ENCODE results near the gene CAPZB. TPM values are rescaled to one million over a fixed set of nuclear protein-coding genes. Genes with fewer than 3 reads are reported as not detected.

The CAPZB gene
- total RNA-seq, 1 donor from 2014 or later, result 102 TPM

DNA sequence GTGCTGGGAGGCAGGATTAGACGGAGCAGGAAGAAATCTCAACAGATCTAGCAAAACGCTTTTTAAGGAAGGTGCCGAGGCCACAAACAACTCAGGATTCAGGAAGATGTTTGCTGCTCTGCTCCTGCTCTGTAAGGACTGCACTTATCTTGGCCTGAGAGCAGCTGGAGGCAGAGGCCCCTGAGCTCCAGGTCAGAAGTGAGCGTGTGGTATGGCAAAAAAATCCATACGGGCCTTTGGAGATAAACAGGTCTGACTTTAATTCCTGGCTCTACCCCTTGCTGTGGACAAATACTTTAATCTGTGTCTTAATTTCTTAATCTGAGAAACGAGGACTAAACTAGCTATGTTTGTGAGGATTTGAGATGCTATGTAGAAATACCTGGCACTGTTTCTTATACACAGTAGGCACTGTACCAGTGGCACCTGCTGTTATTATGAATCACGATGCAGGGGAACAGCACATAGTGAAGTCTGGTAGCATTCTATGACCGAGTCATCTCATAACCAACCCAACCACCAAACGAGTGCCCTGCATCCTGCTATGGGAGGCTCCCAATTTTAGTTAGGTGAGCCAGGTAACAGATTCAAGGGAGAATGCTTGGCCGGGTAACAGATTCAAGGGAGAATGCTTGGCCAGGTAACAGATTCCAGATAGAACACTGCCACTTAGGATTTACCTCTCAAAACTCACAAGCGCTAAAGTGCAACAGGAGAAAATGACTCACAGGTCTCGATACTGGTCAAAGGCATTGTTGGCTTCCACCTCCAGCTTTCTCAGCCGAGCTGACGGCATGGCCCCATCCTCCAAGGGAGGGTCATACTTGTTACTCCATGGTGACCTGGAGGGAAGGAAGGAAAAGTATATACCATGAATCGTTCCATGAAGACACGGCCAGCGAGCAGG lies 107.3 kb downstream of the CAPZB start:
- Histone ChIP-seq H3K36me3 (peaks cover 58 to 73% of the 10 kb centered on the region in 2 donors), H3K4me3 (no peak overlapping the region), H3K27me3 (no peaks in the 10 kb centered on the region), H3K9me3 (no peaks in the 10 kb centered on the region), H3K27ac (no peak overlapping the region), H3K4me1 (no peaks in the 10 kb centered on the region)
- intact Hi-C loops (cut with DNase I), result no loop called here
- DNase-seq (ENCODE audit: low spot score in 2 of 2), result no peak
- TF ChIP-seq, protein P1, sequence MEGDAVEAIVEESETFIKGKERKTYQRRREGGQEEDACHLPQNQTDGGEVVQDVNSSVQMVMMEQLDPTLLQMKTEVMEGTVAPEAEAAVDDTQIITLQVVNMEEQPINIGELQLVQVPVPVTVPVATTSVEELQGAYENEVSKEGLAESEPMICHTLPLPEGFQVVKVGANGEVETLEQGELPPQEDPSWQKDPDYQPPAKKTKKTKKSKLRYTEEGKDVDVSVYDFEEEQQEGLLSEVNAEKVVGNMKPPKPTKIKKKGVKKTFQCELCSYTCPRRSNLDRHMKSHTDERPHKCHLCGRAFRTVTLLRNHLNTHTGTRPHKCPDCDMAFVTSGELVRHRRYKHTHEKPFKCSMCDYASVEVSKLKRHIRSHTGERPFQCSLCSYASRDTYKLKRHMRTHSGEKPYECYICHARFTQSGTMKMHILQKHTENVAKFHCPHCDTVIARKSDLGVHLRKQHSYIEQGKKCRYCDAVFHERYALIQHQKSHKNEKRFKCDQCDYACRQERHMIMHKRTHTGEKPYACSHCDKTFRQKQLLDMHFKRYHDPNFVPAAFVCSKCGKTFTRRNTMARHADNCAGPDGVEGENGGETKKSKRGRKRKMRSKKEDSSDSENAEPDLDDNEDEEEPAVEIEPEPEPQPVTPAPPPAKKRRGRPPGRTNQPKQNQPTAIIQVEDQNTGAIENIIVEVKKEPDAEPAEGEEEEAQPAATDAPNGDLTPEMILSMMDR (IDR thresholded peaks at IDR 0.05), result no peak

DNA sequence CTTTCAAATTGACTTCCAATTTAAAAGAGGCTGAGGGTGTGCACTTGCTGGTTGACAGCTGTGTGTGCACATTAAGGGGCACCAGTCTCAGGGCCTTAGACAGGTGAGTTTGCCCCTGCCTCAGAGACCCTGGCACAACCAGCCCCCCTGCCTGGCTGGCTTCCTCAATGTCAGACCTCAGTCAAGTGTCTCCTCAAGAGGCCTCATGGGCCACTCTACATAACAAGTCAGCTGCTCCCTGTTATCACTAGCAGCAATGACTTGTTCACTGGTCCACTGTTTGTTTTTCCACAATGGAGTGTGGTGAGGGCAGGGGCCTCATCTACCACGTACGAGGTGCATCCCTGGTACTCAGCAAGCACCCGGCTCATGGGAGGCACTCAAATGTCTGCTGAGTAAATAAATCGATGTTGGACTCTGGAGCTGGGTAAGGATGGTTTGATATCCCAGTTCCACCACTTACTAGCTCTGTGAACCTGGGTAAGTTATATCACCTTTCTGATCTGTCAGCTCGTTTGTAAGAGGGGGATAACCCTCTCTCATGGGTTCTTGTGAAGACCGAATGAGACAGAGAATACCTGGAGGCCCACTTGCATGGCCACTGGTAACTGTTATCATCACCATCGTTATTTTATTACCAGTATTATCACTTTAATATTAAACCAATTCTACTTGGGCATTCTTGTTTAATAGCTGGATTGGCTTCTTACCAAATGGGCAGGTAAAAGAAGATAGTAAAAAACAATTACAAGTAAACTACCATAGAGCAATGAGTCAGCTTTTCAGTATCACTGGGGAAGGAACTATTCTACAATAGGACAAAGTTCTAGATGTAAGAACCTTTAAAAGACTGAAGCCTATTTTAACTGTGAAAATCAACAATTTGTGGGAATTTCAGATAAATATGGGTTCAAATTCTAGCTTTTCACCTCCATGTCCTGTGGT lies 108.6 kb downstream of the CAPZB start:
- H3K36me3 ChIP-seq, result peaks cover 62 to 71% of the 10 kb centered on the region in 2 donors
- TF ChIP-seq, protein P1 (IDR thresholded peaks at IDR 0.05), result no peak
- no peaks in the 10 kb centered on the region for H3K27me3 ChIP-seq
- no peak for DNase-seq (ENCODE audit: low spot score in 2 of 2)
- no peaks in the 10 kb centered on the region for H3K9me3 ChIP-seq
- intact Hi-C loops (cut with DNase I), result no loop called here
- no peak overlapping the region for H3K4me3 ChIP-seq
- H3K27ac ChIP-seq, result no peak overlapping the region
- H3K4me1 ChIP-seq, result no peaks in the 10 kb centered on the region

DNA sequence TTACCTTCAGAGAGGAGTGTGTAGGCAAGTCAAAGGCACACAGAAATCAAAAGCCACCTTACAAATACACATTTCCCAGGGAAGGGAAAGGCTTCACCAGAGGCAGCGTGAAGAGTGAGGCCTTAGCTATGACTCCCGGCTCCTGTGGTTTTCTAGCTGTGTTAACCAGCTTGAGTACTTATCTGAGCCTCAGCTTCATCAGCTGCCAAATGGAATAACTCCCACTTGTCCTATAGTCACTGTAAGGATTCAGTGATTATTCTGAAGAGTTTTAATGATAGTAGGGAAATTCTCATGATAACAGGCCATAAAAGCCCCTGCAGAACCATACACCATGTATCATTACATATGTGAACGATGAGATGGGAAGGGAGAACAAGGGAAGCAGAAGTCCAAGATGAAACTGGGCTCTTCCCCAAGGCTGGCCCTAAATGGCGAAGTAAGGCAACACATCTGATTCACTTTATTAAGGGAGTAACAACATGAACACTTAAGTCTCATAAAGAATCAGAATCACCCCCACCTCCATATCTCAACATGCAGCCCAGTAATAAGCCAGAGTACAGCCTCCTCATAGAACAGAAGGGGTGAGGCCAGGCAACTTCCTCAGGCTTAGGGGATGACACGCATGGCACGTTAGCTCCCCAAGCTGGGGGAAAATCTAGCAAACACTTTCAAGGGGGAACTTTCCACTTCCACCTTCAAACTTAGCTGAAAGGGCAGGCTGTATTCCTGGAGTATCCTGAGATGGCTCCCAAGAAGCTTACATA lies 109.5 kb downstream of the CAPZB start:
- Histone ChIP-seq H3K27ac (peak overlapping the region in 1 of 2 donors; percentile 13), H3K4me3 (no peak overlapping the region), H3K4me1 (no peaks in the 10 kb centered on the region), H3K36me3 (peaks cover 56 to 72% of the 10 kb centered on the region in 2 donors), H3K9me3 (no peaks in the 10 kb centered on the region), H3K27me3 (no peaks in the 10 kb centered on the region)
- TF ChIP-seq, protein P1 (IDR thresholded peaks at IDR 0.05), result no peak
- DNase-seq (ENCODE audit: low spot score in 2 of 2), result no peak
- intact Hi-C loops (cut with DNase I), result no loop called here

DNA sequence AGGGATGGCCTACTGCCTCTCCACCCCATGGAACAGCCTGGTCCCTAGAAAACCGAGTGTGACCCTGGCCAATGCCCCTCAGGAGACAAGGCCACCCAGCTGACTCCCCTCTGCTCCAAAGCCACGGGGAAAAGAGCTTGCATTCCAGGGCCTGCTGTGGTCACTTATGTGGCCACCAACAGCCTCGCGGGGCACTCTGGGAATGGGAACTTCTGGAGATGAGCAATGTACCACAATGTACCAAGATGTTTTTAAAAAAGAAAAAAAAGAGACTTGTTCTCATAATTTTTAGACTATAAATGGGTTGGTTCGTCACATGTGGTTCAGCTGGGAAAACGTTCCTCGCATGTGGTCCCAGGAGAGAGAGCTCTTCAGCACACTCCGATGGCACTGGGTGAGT lies 110.4 kb downstream of the CAPZB start:
- H3K27ac ChIP-seq, result peak overlapping the region in 1 of 2 donors; percentile 13
- no peaks in the 10 kb centered on the region for H3K9me3 ChIP-seq
- H3K27me3 ChIP-seq, result no peaks in the 10 kb centered on the region
- peaks cover 56 to 63% of the 10 kb centered on the region in 2 donors for H3K36me3 ChIP-seq
- no peak overlapping the region for H3K4me3 ChIP-seq
- peaks cover 0 to under 1% of the 10 kb centered on the region in 2 donors for H3K4me1 ChIP-seq
- TF ChIP-seq, protein P1 (IDR thresholded peaks at IDR 0.05), result no peak
- DNase-seq (ENCODE audit: low spot score in 2 of 2), result no peak
- intact Hi-C loops (cut with DNase I), result no loop called here
